ENCODE results near the gene CRIP1. TPM values are rescaled to one million over a fixed set of nuclear protein-coding genes. Genes with fewer than 3 reads are reported as not detected.

The CRIP1 gene
- total RNA-seq, 2 donors from 2014 or later: 97.1 to 220 TPM

GRCh38 chr14:105536051-105536450 lies 49.4 kb downstream of the CRIP1 start:
- TF ChIP-seq, protein P1, sequence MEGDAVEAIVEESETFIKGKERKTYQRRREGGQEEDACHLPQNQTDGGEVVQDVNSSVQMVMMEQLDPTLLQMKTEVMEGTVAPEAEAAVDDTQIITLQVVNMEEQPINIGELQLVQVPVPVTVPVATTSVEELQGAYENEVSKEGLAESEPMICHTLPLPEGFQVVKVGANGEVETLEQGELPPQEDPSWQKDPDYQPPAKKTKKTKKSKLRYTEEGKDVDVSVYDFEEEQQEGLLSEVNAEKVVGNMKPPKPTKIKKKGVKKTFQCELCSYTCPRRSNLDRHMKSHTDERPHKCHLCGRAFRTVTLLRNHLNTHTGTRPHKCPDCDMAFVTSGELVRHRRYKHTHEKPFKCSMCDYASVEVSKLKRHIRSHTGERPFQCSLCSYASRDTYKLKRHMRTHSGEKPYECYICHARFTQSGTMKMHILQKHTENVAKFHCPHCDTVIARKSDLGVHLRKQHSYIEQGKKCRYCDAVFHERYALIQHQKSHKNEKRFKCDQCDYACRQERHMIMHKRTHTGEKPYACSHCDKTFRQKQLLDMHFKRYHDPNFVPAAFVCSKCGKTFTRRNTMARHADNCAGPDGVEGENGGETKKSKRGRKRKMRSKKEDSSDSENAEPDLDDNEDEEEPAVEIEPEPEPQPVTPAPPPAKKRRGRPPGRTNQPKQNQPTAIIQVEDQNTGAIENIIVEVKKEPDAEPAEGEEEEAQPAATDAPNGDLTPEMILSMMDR (IDR thresholded peaks at IDR 0.05): no peak
- intact Hi-C loops (cut with DNase I): no loop called here
- H3K9ac ChIP-seq (ENCODE audit: low read depth in 2 of 2, low read length in 2 of 2): no peak overlapping the region
- H3K9me3 ChIP-seq: no peaks in the 10 kb centered on the region
- H3K4me3 ChIP-seq: no peak overlapping the region
- H3K36me3 ChIP-seq: no peaks in the 10 kb centered on the region
- no peak for DNase-seq
- H3K27me3 ChIP-seq: no peaks in the 10 kb centered on the region
- no peaks in the 10 kb centered on the region for H3K4me1 ChIP-seq
- H3K27ac ChIP-seq: no peak overlapping the region

DNA sequence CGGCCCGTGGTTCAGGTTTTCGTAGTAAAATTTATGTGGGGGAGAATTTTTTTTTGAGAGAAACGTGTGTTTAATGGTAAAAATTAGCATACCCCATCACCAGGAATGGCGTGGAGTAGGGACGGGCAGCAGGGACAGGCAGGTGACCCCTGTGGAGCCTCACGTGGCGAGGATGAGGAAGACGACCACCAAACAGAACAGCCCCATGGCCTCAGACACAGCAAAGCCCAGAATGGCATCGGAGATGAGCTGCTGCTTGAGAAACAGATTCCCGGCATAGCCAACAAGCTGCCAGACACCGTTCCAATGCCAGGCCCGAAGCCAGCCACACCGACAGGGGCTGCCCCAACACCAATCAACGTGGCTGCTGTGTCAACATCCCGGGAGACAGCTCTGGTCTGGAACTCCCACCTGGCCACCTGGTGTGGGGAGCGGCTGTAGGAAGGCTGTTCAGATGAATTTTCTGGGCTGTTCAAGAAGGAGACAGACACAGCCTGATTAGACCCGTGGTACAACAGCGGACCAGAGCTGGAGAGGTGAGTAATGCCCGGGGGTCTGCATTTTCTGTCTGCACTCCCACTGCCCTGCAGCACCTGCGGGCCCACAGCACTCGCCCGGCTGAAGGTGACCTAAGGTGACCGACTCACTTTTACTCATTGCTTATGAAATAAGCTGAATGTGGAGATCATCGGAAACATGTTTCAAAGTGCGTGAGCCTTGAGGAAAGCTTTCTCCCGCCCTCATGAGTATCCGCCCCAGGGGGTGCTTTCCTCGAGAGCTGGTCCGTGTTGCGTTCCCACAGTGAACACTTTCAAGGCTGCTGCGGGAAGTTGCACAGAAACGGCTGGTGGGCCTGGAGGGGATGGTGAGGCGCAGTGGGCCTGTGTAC lies 50.2 kb downstream of the CRIP1 start:
- Histone ChIP-seq H3K27me3 (no peaks in the 10 kb centered on the region), H3K4me3 (no peak overlapping the region), H3K9ac (ENCODE audit: low read depth in 2 of 2, low read length in 2 of 2) (no peak overlapping the region), H3K9me3 (no peaks in the 10 kb centered on the region), H3K36me3 (no peaks in the 10 kb centered on the region), H3K4me1 (no peaks in the 10 kb centered on the region), H3K27ac (no peak overlapping the region)
- TF ChIP-seq, protein P1 (IDR thresholded peaks at IDR 0.05): no peak
- DNase-seq: no peak
- intact Hi-C loops (cut with DNase I): no loop called here

- TF ChIP-seq, protein P1 (IDR thresholded peaks at IDR 0.05): peak; percentile 98
- H3K4me3 ChIP-seq: no peak overlapping the region
- no peaks in the 10 kb centered on the region for H3K27me3 ChIP-seq
- H3K36me3 ChIP-seq: no peaks in the 10 kb centered on the region
- peak; percentile 64 for DNase-seq
- intact Hi-C loops (cut with DNase I): no loop called here
- no peaks in the 10 kb centered on the region for H3K4me1 ChIP-seq
- H3K9ac ChIP-seq (ENCODE audit: low read depth in 2 of 2, low read length in 2 of 2): no peak overlapping the region
- H3K9me3 ChIP-seq: no peaks in the 10 kb centered on the region
- H3K27ac ChIP-seq: no peak overlapping the region
Measured at GRCh38 chr14:105537580-105538474, 51.1 kb downstream of the CRIP1 start.

Other genes with a start within 250 kb of the CRIP1 start
- gene BTBD6, start 238.4 kb upstream of the CRIP1 start, total RNA-seq: 10 to 100 TPM; 56.9 to 66.0 TPM
- 10 to 100 TPM; 27.2 to 40.6 TPM for gene BRF1, start 185.9 kb upstream of the CRIP1 start, total RNA-seq
- gene PACS2, start 172.1 kb upstream of the CRIP1 start, total RNA-seq: 10 to 100 TPM; 44.1 to 82.5 TPM
- gene TEX22, start 88.3 kb upstream of the CRIP1 start, total RNA-seq: 1 to 10 TPM; 1.4 to 2.4 TPM
- gene MTA1, start 67.1 kb upstream of the CRIP1 start, total RNA-seq: 10 to 100 TPM; 47.0 to 90.2 TPM
- 10 to 100 TPM; 11.3 to 20.3 TPM for gene CRIP2, start 12.1 kb upstream of the CRIP1 start, total RNA-seq
- 10 to 100 TPM; 15.0 to 55.7 TPM for gene TEDC1, start 4.4 kb downstream of the CRIP1 start, total RNA-seq
- gene TMEM121, start 39.7 kb downstream of the CRIP1 start, total RNA-seq: under 1 TPM; 0.82 TPM